B cell (primary cell): ENCODE data around the gene SLC27A3.

Source experiments
- EZH2 ChIP-seq: IDR thresholded peaks from 2 replicates; pipeline ENCODE4 v1.6.1; 2012; ENCODE audit warnings: borderline replicate concordance, low read depth, mild to moderate bottlenecking, moderate library complexity, low read length; ENCODE audit not compliant: insufficient read depth, poor library complexity, severe bottlenecking
- TF ChIP-seq, protein P1 (sequence below): fragments of 200-600 bp; IDR thresholded peaks from one replicate; pipeline ENCODE4 v1.8.0; 2022; ENCODE audit warnings: antibody characterized with exemption, mild to moderate bottlenecking

DNA sequence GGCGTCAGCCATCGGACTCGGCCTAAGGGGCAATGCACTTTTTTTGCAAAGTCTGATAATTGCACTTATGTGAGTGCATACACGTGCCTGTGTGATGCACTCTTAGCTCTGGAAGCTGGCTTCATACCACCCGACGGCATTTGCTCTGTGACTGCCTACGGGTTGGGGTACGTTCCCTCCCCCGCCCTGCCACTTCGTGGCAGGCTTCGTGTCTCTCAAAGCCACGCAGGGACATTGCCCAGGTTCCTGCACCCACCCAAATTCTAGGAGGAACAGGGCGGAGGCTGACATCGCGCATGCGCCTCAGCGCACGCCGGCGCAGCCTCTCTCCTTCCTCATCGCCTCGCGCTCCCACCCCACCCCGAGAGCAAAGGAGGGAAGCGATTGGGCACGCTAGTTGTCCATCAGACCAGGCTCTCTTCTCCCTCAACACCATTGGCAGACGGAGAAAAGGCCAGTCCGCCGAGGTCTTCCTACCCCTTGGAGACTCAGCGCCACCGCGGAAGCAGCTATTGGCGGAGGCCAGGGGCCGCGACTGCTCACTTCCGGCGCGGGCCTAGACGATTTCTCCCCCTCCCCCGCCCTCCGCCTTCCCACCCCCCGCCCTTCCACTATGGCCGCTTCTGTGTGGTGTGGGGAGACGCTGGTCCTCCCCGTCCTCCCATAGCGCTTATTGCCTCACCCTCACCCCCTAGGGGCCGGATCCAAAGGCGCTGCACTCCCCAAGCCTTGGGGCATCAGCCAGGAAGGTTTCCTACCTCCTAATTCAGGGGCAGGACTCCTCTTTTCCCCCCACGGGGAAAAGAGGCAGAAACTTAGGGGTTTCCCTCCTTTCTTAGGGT, 47.5 kb upstream of the SLC27A3 start, which contains the start of gene INTS3:
- TF ChIP-seq, protein P1, sequence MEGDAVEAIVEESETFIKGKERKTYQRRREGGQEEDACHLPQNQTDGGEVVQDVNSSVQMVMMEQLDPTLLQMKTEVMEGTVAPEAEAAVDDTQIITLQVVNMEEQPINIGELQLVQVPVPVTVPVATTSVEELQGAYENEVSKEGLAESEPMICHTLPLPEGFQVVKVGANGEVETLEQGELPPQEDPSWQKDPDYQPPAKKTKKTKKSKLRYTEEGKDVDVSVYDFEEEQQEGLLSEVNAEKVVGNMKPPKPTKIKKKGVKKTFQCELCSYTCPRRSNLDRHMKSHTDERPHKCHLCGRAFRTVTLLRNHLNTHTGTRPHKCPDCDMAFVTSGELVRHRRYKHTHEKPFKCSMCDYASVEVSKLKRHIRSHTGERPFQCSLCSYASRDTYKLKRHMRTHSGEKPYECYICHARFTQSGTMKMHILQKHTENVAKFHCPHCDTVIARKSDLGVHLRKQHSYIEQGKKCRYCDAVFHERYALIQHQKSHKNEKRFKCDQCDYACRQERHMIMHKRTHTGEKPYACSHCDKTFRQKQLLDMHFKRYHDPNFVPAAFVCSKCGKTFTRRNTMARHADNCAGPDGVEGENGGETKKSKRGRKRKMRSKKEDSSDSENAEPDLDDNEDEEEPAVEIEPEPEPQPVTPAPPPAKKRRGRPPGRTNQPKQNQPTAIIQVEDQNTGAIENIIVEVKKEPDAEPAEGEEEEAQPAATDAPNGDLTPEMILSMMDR: no peak
- TF ChIP-seq EZH2: no peak
